ENCODE results near the gene IFT172. TPM values are rescaled to one million over a fixed set of nuclear protein-coding genes. Genes with fewer than 3 reads are reported as not detected.
A peak's percentile ranks its signal among the peaks of the same experiment; 100 is the strongest.
"Not testable (repeated sequence)": the region's sequence is repeated elsewhere in the genome, so short reads cannot be mapped to it uniquely, and the experiment has no call there.

The IFT172 gene
- total RNA-seq, result 10 to 100 TPM in 3 of 4 donors, 1 to 10 TPM in 1; 7.6 to 19.6 (median 13.5) TPM

- DNase-seq, result peak; percentile 96
- intact Hi-C loops (cut with DNase I), result no loop called here
- H3K9me3 ChIP-seq, result no peaks in the 10 kb centered on the region
- 11 to 13% methylated on average over 24 to 33 of the region's 43 CpGs for WGBS, 2 donors
- peaks cover 0 to 12% (median 0%) of the 10 kb centered on the region in 3 donors for H3K36me3 ChIP-seq
- peaks cover 0 to 11% (median 0%) of the 10 kb centered on the region in 4 donors for H3K27me3 ChIP-seq
- H3K4me3 ChIP-seq, result peak within 1 kb of the TSS; percentile 37 to 76 (median 56)
- H3K4me1 ChIP-seq, result peaks cover 5 to 55% (median 7%) of the 10 kb centered on the region in 3 donors
- peak in 1 of 4 donors; percentile 65 for TF ChIP-seq POLR2A (IDR thresholded peaks at IDR 0.05)
- no peak for TF ChIP-seq CTCF (IDR thresholded peaks at IDR 0.05)
- peak within 1 kb of the TSS; percentile 72 to 87 (median 80) for H3K27ac ChIP-seq
Measured at GRCh38 chr2:27489498-27490397, at the start of gene IFT172. Gene IFT172 (minus strand): TSS chr2:27489743. CDS start chr2:27489653, 90 bp downstream.

- H3K27me3 ChIP-seq; H3K4me3 ChIP-seq; H3K36me3 ChIP-seq; DNase-seq; H3K27ac ChIP-seq; H3K4me1 ChIP-seq; H3K9me3 ChIP-seq; intact Hi-C loops (cut with DNase I): not testable (repeated sequence)
- WGBS, 2 donors, result 61 to 67% methylated on average over 1 to 4 of the region's 6 CpGs
Measured at GRCh38 chr2:27538839-27539450, 49.4 kb upstream of the IFT172 start.

- no peak for TF ChIP-seq POLR2A (IDR thresholded peaks at IDR 0.05)
- TF ChIP-seq CTCF (IDR thresholded peaks at IDR 0.05), result no peak
- intact Hi-C loops (cut with DNase I), result no loop called here
- Histone ChIP-seq H3K9me3 (no peaks in the 10 kb centered on the region), H3K27me3 (no peaks in the 10 kb centered on the region), H3K27ac (no peak overlapping the region), H3K36me3 (no peaks in the 10 kb centered on the region), H3K4me1 (no peaks in the 10 kb centered on the region), H3K4me3 (no peak overlapping the region)
- WGBS, 2 donors, result 67 to 76% methylated on average over 4 of the region's 4 CpGs
- DNase-seq, result no peak
Measured at GRCh38 chr2:27537287-27537686, 47.7 kb upstream of the IFT172 start.

- Histone ChIP-seq H3K27ac (no peak overlapping the region), H3K36me3 (no peaks in the 10 kb centered on the region), H3K27me3 (peaks cover 0 to 4% (median 0%) of the 10 kb centered on the region in 4 donors), H3K9me3 (no peaks in the 10 kb centered on the region), H3K4me1 (no peaks in the 10 kb centered on the region), H3K4me3 (no peak overlapping the region)
- 80 to 88% methylated on average over 2 of the region's 2 CpGs for WGBS, 2 donors
- TF ChIP-seq POLR2A (IDR thresholded peaks at IDR 0.05) (no peak), CTCF (IDR thresholded peaks at IDR 0.05) (no peak)
- DNase-seq, result no peak
- intact Hi-C loops (cut with DNase I), result no loop called here
Measured at GRCh38 chr2:27531983-27532382, 42.4 kb upstream of the IFT172 start.

GRCh38 chr2:27527182-27527581 lies 37.6 kb upstream of the IFT172 start:
- no peaks in the 10 kb centered on the region for H3K4me1 ChIP-seq
- intact Hi-C loops (cut with DNase I), result no loop called here
- TF ChIP-seq POLR2A (IDR thresholded peaks at IDR 0.05) (no peak), CTCF (IDR thresholded peaks at IDR 0.05) (no peak)
- 37 to 60% methylated on average over 3 of the region's 3 CpGs for WGBS, 2 donors
- no peaks in the 10 kb centered on the region for H3K36me3 ChIP-seq
- no peaks in the 10 kb centered on the region for H3K9me3 ChIP-seq
- no peak overlapping the region for H3K27ac ChIP-seq
- peaks cover 0 to 12% (median 0%) of the 10 kb centered on the region in 4 donors for H3K27me3 ChIP-seq
- no peak for DNase-seq
- H3K4me3 ChIP-seq, result no peak overlapping the region
